IMR-90 (cell line): ENCODE results near the gene SCGB2A2. TPM values are rescaled to one million over a fixed set of nuclear protein-coding genes. Genes with fewer than 3 reads are reported as not detected.

ENCODE experiments used
- ATAC-seq: fragments of 200-7000 bp; cut with Tn5 transposase; 2 replicates; pipeline ENCODE4 v1.9.1; 2020; ENCODE audit warnings: low read depth, mild to moderate bottlenecking, moderate library complexity
- BruUV-seq: library from RNA; stranded (reverse); fragments of 400-500 nt; replicated peaks from 2 replicates; lab custom pipeline; 2021; lab: Mats Ljungman, UMichigan
- CTCF ChIA-PET: fragments of 300-600 bp; formaldehyde crosslinking; extraction: SDS; loops from one replicate; lab custom pipeline; 2021; ENCODE audit warnings: antibody characterized with exemption; lab: Yijun Ruan, JAX
- POLR2A ChIA-PET: fragments of 300-600 bp; sonication (Branson Sonifier 250); formaldehyde crosslinking; loops from one replicate; lab custom pipeline; 2022; ENCODE audit warnings: antibody characterized with exemption; ENCODE audit not compliant: unreplicated experiment; lab: Charles Lee
- DNase-seq: peaks from one replicate; pipeline ENCODE4 v3.0.0; 2013
- H2AFZ ChIP-seq: replicated peaks from 2 replicates; pipeline ENCODE3; 2013; ENCODE audit warnings: low read length, mild to moderate bottlenecking; ENCODE audit not compliant: poor library complexity
- H2AK5ac ChIP-seq: 2 replicates; pipeline ENCODE4 v1.6.1; 2013; ENCODE audit warnings: low read depth, low read length, inconsistent platforms
- H2AK9ac ChIP-seq: replicated peaks from 2 replicates; pipeline ENCODE3; 2013; ENCODE audit warnings: mild to moderate bottlenecking, low read depth, low read length, moderate library complexity; ENCODE audit not compliant: poor library complexity
- H2BK120ac ChIP-seq: 2 replicates; pipeline ENCODE4 v1.6.1; 2013; ENCODE audit warnings: low read depth, low read length, inconsistent platforms
- H2BK15ac ChIP-seq: 3 replicates; pipeline ENCODE4 v1.6.1; 2013; ENCODE audit warnings: low read depth, low read length, inconsistent platforms
- H2BK20ac ChIP-seq: 2 replicates; pipeline ENCODE4 v1.6.1; 2013; ENCODE audit warnings: low read depth, mild to moderate bottlenecking, inconsistent platforms, low read length, moderate library complexity
- H2BK5ac ChIP-seq: 2 replicates; pipeline ENCODE4 v1.6.1; 2013; ENCODE audit warnings: mild to moderate bottlenecking, low read depth, low read length, inconsistent platforms; ENCODE audit not compliant: poor library complexity, severe bottlenecking
- H3K14ac ChIP-seq: replicated peaks from 2 replicates; pipeline ENCODE4 v1.6.1; 2013; ENCODE audit warnings: low read depth, low read length, inconsistent platforms
- H3K18ac ChIP-seq: 2 replicates; pipeline ENCODE4 v1.6.1; 2013; ENCODE audit warnings: low read depth, low read length, control low read depth
- H3K23ac ChIP-seq: 2 replicates; pipeline ENCODE4 v1.6.1; 2013; ENCODE audit warnings: low read depth, low read length, inconsistent platforms
- H3K27ac ChIP-seq: 2 replicates; pipeline ENCODE4 v1.5.1; 2013; ENCODE audit warnings: mild to moderate bottlenecking, control low read depth, low read length; ENCODE audit not compliant: insufficient read depth
- H3K27me3 ChIP-seq: 2 replicates; pipeline ENCODE4 v1.6.1; 2013; ENCODE audit warnings: low read length; ENCODE audit not compliant: control insufficient read depth, insufficient read depth
- H3K36me3 ChIP-seq: 2 replicates; pipeline ENCODE4 v1.6.1; 2013; ENCODE audit warnings: low read length, mixed read lengths; ENCODE audit not compliant: control insufficient read depth, insufficient read depth
- H3K4ac ChIP-seq: 2 replicates; pipeline ENCODE4 v1.6.1; 2013; ENCODE audit warnings: low read depth, low read length, inconsistent platforms
- H3K4me1 ChIP-seq: 2 replicates; pipeline ENCODE4 v1.6.1; 2013; ENCODE audit warnings: low read length, mixed read lengths; ENCODE audit not compliant: control insufficient read depth, insufficient read depth
- H3K4me2 ChIP-seq: 2 replicates; pipeline ENCODE4 v1.6.1; 2013; ENCODE audit warnings: low read depth, mild to moderate bottlenecking, control low read depth, low read length, moderate library complexity
- H3K4me3 ChIP-seq: 2 replicates; pipeline ENCODE4 v1.5.1; 2013; ENCODE audit warnings: low read depth, mild to moderate bottlenecking, control low read depth, low read length, moderate library complexity; ENCODE audit not compliant: insufficient read depth
- H3K56ac ChIP-seq: 2 replicates; pipeline ENCODE4 v1.6.1; 2013; ENCODE audit warnings: low read length, inconsistent platforms; ENCODE audit not compliant: insufficient read depth; ENCODE audit errors: extremely low read depth
- H3K79me1 ChIP-seq, 2 experiments: 2 replicates each; pipeline ENCODE4 v1.6.1; 2013; ENCODE audit warnings: low read length in 2 of 2, inconsistent platforms in 1 of 2, low read depth in 1 of 2
- H3K9ac ChIP-seq: 2 replicates; pipeline ENCODE4 v1.6.1; 2013; ENCODE audit warnings: low read depth, low read length, control low read depth
- H3K9me1 ChIP-seq: 2 replicates; pipeline ENCODE4 v1.6.1; 2013; ENCODE audit warnings: low read length, inconsistent platforms; ENCODE audit not compliant: insufficient read depth
- H3K9me3 ChIP-seq: 2 replicates; pipeline ENCODE4 v1.6.1; 2013; ENCODE audit warnings: low read length; ENCODE audit not compliant: control insufficient read depth, insufficient read depth
- H4K20me1 ChIP-seq: 2 replicates; pipeline ENCODE4 v1.6.1; 2013; ENCODE audit warnings: low read length, inconsistent platforms; ENCODE audit not compliant: insufficient read depth
- H4K5ac ChIP-seq: 2 replicates; pipeline ENCODE4 v1.6.1; 2013; ENCODE audit warnings: mild to moderate bottlenecking, low read depth, low read length, control low read depth
- H4K8ac ChIP-seq, 2 experiments: 2 replicates each; pipeline ENCODE4 v1.6.1; 2013; ENCODE audit warnings: low read depth in 2 of 2, low read length in 2 of 2, control low read depth in 1 of 2, inconsistent platforms in 1 of 2
- H4K91ac ChIP-seq: 2 replicates; pipeline ENCODE4 v1.6.1; 2013; ENCODE audit warnings: low read depth, low read length, inconsistent platforms; ENCODE audit not compliant: insufficient read depth
- BHLHE40 ChIP-seq: fragments of 150-350 bp; IDR thresholded peaks from 2 replicates; pipeline ENCODE4 v1.6.1; 2016; ENCODE audit warnings: mild to moderate bottlenecking, low read depth, low read length
- CEBPB ChIP-seq: IDR thresholded peaks from 2 replicates; pipeline ENCODE4 v1.6.1; 2012; ENCODE audit warnings: low read depth, low read length, improper control_type of control experiment
- CHD1 ChIP-seq: IDR thresholded peaks from 2 replicates; pipeline ENCODE4 v1.6.1; 2012; ENCODE audit warnings: low read depth, low read length, improper control_type of control experiment
- CTCF ChIP-seq: conservative IDR thresholded peaks from 2 replicates; pipeline ENCODE4 v1.5.1; 2012; ENCODE audit warnings: mild to moderate bottlenecking, low read depth, low read length, improper control_type of control experiment
- ELK1 ChIP-seq: fragments of 150-350 bp; IDR thresholded peaks from 2 replicates; pipeline ENCODE4 v1.6.1; 2016; ENCODE audit warnings: low read depth, mild to moderate bottlenecking, low read length, moderate library complexity, borderline replicate concordance
- FOS ChIP-seq: fragments of 150-350 bp; IDR thresholded peaks from 2 replicates; pipeline ENCODE4 v1.6.1; 2016; ENCODE audit warnings: low read depth, low read length
- MXI1 ChIP-seq: IDR thresholded peaks from 2 replicates; pipeline ENCODE4 v1.6.1; 2012; ENCODE audit warnings: low read depth, mild to moderate bottlenecking, low read length, moderate library complexity, borderline replicate concordance
- POLR2A ChIP-seq: IDR thresholded peaks from 2 replicates; pipeline ENCODE4 v1.6.1; 2012; ENCODE audit warnings: mild to moderate bottlenecking, low read depth, low read length
- RAD21 ChIP-seq: IDR thresholded peaks from 2 replicates; pipeline ENCODE4 v1.6.1; 2012; ENCODE audit warnings: low read length, improper control_type of control experiment
- RCOR1 ChIP-seq: IDR thresholded peaks from 2 replicates; pipeline ENCODE4 v1.6.1; 2012; ENCODE audit warnings: mild to moderate bottlenecking, low read length, improper control_type of control experiment; ENCODE audit not compliant: insufficient replicate concordance
- RFX5 ChIP-seq: IDR thresholded peaks from 2 replicates; pipeline ENCODE4 v1.8.0; 2012; ENCODE audit warnings: low read depth, mild to moderate bottlenecking, low read length, moderate library complexity
- SMC3 ChIP-seq: fragments of 150-350 bp; IDR thresholded peaks from 2 replicates; pipeline ENCODE4 v1.6.1; 2016; ENCODE audit warnings: low read depth, mild to moderate bottlenecking, antibody characterized with exemption, low read length, moderate library complexity
- USF2 ChIP-seq: fragments of 150-350 bp; IDR thresholded peaks from 2 replicates; pipeline ENCODE4 v1.6.1; 2017; ENCODE audit warnings: mild to moderate bottlenecking, antibody characterized with exemption, low read length, low read depth
- WGBS, 2 experiments: methylation state at CpG; one replicate each; pipeline versions ENCODE4 v1.1.5 to v1.1.7; 2013; ENCODE audit warnings: missing lambda C conversion rate in 2 of 2; ENCODE audit not compliant: insufficient read length in 1 of 2; ENCODE audit errors: extremely low coverage in 2 of 2; 5-methylcytosine and 5-hydroxymethylcytosine counted together
- dilution Hi-C: fragments of 300-500 bp; cut with HindIII; formaldehyde crosslinking; loops from one replicate; pipeline ENCODE4 v1.14.3; 2018; ENCODE audit warnings: low sequenced_read_pairs; ENCODE audit not compliant: unreplicated experiment
- in situ Hi-C: fragments of 300-500 bp; cut with MboI; formaldehyde crosslinking; loops from 3 replicates; pipeline ENCODE4 v1.14.3; 2019; ENCODE audit warnings: low sequenced_read_pairs, inconsistent platforms, mixed read lengths
- intact Hi-C: fragments of 100-400 bp; cut with micrococcal nuclease; formaldehyde crosslinking; loops from 2 replicates; pipeline ENCODE4 v1.10.0; 2022
- polyA plus RNA-seq, 3 experiments: library from polyadenylated mRNA; depleted of rRNA; stranded (reverse); fragments of >200 nt; gene quantifications; 2 replicates each; pipeline ENCODE4 v1.2.3, GENCODE V29; 2012; ENCODE audit warnings: low replicate concordance in 1 of 3
- total RNA-seq: library from RNA; depleted of rRNA; stranded (reverse); fragments of >200 nt; gene quantifications from 2 replicates; pipeline ENCODE4 v1.2.3, GENCODE V29; 2012

SCGB2A2 gene
- total and polyA plus RNA-seq, 2 of the 4 experiments (the other 2 are of a cell fraction) = not detected

- dilution Hi-C loops = no loop called here
- Histone ChIP-seq H3K9me3 (no peaks in the 10 kb centered on the region), H2BK120ac (no peak overlapping the region), H3K9ac (no peak overlapping the region), H3K79me1 (no peaks in the 10 kb centered on the region), H4K91ac (no peak overlapping the region), H2BK20ac (no peak overlapping the region), H3K18ac (no peak overlapping the region), H3K27ac (no peak overlapping the region), H3K4me2 (no peak overlapping the region), H3K4me1 (no peaks in the 10 kb centered on the region), H3K23ac (no peak overlapping the region), H2AK9ac (no peak overlapping the region), H2AK5ac (no peak overlapping the region), H3K27me3 (peaks cover 2% of the 10 kb centered on the region; the same call in 1 of the 2 replicates), H4K20me1 (no peaks in the 10 kb centered on the region), H2AFZ (no peak overlapping the region), H2BK15ac (no peak overlapping the region), H3K56ac (no peak overlapping the region), H3K36me3 (no peaks in the 10 kb centered on the region), H3K4ac (no peak overlapping the region), H3K9me1 (no peaks in the 10 kb centered on the region; the same call in 1 of the 2 replicates), H3K14ac (no peak overlapping the region), H3K4me3 (no peak overlapping the region), H4K5ac (no peak overlapping the region), H4K8ac (no peak overlapping the region), H2BK5ac (no peak overlapping the region)
- DNase-seq (no peak), ATAC-seq (no peak)
- ChIA-PET POLR2A (no interaction called here), CTCF (no interaction called here)
- in situ Hi-C loops = no loop called here
- BruUV-seq = no TSS peak
- intact Hi-C loops = no loop called here
- WGBS, 2 experiments = 50% methylated on average over 1 of the region's 3 CpGs; no CpG with 5 or more reads in 1 of the 2 experiments
- no peak for TF ChIP-seq RFX5
- no peak for TF ChIP-seq CEBPB
- no peak for TF ChIP-seq MXI1
- no peak for TF ChIP-seq ELK1
- TF ChIP-seq FOS = no peak
- no peak for TF ChIP-seq CTCF
- TF ChIP-seq USF2 = no peak
- TF ChIP-seq SMC3 = no peak
- TF ChIP-seq CHD1 = no peak
- no peak for TF ChIP-seq RAD21
- no peak for TF ChIP-seq BHLHE40
- TF ChIP-seq POLR2A = no peak
- no peak for TF ChIP-seq RCOR1
Measured at GRCh38 chr11:62267576-62267975, 2.4 kb upstream of the SCGB2A2 start.
